ENCODE data around the gene SPTBN5.

SPTBN5 gene

GRCh38 chr15:41885321-41885720, 8.5 kb downstream of the SPTBN5 start:
- H3K4me3 ChIP-seq (ENCODE audit: low read depth, low read length): no peak overlapping the region

DNA sequence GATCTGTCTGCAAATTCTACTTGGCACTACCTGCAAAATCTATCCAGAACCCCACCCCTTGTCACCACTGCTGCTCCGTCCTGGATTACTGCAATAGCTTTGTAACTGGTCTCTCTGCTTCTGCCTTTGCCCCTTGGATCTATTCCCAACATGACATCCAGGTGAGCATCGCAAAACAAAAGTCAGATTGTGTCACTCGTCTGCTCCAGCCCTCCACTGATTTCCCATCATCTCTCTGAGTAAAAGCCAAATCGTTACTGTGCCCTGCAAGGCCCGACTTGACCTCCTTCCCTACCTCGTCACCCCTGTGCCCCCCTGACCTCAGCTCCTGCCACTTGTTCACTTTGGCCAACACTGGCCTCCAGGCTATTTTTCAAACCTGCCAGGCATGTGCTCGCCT, 9.4 kb downstream of the SPTBN5 start:
- no peak overlapping the region for H3K4me3 ChIP-seq (ENCODE audit: low read depth, low read length)

GRCh38 chr15:41883484-41883825, 10.4 kb downstream of the SPTBN5 start:
- H3K4me3 ChIP-seq (ENCODE audit: low read depth, low read length): no peak overlapping the region

DNA sequence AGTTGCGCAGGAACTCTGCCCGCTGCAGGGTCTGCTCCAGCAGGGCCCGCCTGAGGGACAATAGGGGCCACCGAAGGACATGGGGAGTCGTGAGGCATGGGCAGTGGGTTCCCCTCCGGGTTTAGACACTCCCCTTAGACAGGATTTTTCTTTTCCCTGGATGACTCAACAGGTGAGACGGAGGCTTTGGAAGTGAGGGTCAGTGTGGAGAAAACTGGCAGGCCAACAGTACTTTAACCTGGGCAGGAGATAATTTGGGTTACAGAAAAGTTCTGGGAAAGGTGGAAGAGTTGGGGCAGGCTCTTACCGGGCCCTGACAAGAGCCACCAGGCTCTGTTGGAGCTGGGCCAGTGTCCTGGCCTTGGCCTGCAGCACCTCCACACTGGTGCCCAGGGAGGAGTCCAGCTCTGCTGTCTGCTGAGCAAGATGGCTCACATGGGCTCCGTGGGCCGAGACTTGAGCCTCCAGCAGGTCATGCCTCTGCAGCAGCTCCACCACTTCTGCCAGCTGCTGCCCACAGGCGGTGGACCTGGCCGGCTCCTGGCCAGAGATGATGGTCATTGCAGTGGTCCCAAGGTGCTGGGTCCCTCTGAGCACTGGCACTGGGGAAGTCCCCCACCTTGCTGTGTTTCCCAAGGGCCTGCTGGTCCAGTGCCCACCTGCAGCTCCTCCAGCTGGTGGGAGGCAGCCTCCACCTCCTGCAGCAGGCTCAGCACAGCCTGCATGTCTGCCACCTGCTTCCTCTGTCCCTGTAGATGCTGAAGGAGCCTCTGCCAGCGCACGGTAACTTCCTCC, 11.0 kb downstream of the SPTBN5 start:
- peak overlapping the region; percentile 24 for H3K4me3 ChIP-seq (ENCODE audit: low read depth, low read length)

GRCh38 chr15:41881920-41882688, 11.7 kb downstream of the SPTBN5 start:
- peak overlapping the region; percentile 24 for H3K4me3 ChIP-seq (ENCODE audit: low read depth, low read length)

DNA sequence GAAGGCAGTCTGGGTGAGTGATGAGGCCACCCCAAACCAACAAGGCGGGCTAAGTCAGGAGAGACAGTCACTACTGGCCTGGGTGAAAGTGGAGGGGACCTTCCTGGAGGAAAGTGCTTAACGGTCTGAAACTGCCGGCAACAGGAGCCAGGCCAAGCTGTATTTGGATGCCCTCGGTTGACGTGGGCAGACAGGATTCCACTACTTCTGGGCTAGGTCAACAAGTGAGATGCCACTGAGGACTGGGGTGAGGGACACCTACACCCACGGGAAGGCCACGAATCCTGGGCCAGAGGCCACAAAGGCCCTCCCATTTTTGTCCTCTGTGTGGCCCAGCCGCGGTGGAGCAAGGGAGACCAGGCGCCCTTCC, 12.3 kb downstream of the SPTBN5 start:
- no peak overlapping the region for H3K4me3 ChIP-seq (ENCODE audit: low read depth, low read length)

DNA sequence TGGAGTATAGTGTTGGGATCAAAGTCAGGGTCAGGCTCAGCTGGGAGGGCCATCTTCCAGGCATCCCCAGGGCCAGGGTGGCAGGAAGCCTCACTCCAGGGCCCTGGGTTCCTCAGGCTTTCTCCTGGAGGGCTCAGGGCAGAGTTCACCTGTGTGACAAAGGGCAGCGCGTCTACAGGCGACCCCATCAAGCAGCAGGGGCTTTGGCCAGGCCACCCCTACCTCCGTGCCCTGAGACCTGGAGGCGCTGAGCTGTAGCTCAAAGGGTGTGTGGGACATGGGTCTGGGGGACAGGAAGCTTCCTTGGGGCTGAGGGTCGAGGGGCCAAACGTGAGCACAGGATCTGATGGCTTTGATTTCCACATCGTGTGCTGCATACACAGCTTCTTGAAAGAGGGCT, 12.8 kb downstream of the SPTBN5 start:
- no peak overlapping the region for H3K4me3 ChIP-seq (ENCODE audit: low read depth, low read length)

DNA sequence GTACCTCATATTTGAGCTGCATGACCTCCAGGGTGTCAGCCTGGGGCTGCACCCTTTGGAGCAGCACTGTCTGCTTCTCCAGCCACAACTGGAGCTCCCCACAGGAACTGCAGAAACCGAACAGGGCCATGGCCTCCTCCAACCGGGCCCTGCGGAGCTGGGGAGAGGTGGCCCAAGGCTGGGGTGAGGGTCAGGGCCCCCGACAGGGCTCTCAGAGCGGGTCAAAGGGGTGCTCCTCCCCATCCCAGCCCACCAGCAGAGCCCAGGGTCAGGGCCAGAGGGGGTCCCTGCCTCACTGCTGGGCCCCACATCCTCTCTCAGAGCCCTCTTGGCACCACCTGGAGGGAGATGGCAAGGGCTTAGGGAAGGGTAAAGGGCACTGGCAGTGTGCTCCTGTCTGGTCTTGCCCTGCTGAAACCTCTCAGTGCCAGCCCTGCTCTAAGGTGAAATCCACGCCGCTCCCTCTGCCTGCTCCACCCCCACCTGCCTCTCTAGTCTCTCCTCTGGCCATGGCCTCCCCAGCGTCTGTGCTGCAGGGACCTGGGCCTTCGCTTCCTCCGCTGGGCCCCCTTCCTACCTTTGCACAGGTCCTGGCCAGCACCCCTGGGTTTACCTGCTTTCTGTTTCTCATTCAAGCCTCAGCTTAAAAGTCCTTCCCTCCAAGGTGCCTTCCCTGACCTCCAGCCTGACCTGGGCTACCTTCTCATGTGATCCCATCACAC, 13.5 kb downstream of the SPTBN5 start:
- H3K4me3 ChIP-seq (ENCODE audit: low read depth, low read length): no peak overlapping the region

- H3K4me3 ChIP-seq (ENCODE audit: low read depth, low read length): no peak overlapping the region
Observed at GRCh38 chr15:41879321-41879845, 14.5 kb downstream of the SPTBN5 start.

DNA sequence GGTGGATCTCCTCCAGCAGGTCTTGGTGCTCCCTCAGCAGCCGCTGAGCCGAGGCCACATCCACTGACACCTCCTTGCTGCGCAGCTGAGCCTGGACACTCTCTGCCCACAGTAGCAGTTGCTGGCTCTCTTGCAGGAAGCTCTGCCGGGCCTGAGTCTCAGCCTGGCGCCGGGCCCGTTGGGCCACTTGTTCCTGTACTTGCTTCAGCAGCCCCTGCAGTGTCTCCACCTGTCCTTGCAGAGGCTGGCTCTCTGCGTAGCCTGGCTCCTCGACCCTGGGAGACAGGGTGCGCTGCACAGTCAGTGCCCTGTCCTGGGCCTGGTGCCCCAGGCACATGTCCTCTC, 15.5 kb downstream of the SPTBN5 start:
- no peak overlapping the region for H3K4me3 ChIP-seq (ENCODE audit: low read depth, low read length)

GRCh38 chr15:41877631-41878354, 16.1 kb downstream of the SPTBN5 start:
- H3K4me3 ChIP-seq (ENCODE audit: low read depth, low read length): no peak overlapping the region

DNA sequence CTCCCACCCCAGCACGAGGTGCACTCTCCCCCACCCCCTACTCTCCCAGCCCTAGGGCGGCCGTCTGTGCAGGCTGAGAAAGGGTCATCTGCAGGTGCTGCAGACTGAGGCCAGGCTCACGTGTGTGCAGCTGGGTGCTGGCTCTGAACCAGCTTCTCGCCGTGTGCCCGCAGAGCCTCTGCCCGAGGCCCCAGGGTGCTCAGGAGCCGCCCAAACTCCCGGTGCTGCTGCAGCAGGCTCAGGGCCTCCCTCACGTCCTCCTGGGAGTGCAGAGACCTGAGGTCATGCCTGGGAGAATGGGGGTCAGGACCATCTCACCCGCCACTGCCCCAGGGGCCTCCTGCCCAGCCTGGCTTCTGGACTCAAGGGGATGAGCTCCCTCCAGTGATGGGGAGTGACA, 17.2 kb downstream of the SPTBN5 start:
- H3K4me3 ChIP-seq (ENCODE audit: low read depth, low read length): no peak overlapping the region

DNA sequence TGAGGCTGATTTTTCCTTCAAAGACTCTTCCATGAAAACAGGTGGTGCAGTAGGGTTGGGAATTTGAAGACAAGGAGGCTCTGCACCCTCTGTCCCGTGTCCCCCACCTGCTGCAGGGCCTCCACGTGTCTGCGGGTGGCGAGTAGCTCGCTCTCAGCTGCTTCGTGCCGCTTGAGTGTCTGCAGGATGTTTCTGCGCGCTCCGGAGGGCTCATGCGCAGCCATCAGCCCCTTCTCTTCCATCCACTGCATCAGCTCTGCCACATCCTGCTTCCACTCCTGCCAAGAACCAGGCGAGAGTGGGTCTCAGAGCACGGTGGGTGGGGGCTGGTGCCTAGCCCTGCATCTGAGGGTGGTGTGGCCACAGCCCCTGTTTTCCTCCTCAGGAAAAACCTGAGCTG, 17.8 kb downstream of the SPTBN5 start:
- no peak overlapping the region for H3K4me3 ChIP-seq (ENCODE audit: low read depth, low read length)

DNA sequence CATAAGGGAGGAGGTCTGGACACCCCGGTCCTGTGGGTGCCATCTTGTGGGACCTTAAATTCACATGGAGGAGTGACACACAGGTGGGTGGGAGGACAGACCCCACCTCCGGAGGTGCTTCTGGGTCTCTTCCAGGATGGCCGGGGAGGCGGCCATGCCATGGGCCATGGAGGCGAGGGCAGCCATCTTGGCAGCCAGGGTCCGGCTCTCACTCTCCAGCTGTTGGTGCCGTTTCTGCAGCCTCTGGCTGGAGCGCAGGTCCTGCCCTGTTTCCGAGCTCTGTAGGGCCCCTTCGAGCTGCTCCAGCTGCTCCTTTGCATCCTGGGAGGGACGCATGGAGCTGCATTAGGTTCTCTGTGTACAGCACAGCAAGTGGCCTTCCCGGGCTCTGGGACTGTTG, 19.1 kb downstream of the SPTBN5 start:
- H3K4me3 ChIP-seq (ENCODE audit: low read depth, low read length): no peak overlapping the region

DNA sequence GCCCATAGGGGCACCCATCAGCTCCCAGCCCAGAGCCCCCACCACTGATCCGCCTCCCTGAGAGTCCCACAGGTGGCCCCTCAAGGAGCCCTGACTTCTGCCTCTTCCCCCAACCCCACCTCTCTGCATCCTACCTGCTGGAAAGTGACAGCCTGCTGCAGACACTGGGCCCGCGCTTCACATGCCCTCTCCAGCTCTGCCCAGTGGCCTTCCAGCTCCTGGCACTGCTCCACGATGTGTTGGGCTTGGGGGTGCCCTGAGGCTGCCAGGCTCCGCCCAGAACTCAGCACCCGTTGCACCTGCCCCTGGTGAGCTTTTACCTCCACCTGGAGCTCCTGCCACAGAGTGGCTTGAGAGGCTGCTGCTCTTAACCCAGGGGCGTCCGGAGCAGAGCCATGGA, 20.1 kb downstream of the SPTBN5 start:
- H3K4me3 ChIP-seq (ENCODE audit: low read depth, low read length): no peak overlapping the region

DNA sequence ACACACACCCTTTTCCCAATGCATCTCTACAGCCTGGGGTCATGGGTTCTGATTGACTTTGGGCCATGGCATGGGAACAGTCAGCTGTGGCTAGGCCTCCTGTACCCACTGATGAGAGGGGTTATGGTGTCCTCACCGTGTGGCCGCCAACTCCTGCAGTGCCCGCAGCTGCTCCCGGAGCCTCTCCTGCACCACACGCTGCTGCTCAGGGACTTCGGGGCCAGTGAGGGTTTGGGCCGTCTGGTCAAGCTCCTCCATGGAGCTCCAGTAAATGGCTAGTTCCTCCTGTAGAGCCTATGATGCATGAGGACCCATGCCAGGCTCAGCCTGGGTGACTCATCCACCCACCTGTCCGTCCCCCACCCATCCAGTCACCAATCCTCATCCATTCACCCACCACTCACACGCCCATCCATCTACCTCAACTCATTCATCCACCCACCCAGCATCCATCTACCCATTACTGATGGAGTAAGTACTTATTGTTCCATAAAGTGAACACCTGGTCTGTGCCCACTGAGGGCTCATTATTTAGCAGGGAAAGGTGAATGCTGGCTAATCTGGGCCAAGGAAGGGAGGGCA, 21.6 kb downstream of the SPTBN5 start:
- H3K4me3 ChIP-seq (ENCODE audit: low read depth, low read length): no peak overlapping the region

DNA sequence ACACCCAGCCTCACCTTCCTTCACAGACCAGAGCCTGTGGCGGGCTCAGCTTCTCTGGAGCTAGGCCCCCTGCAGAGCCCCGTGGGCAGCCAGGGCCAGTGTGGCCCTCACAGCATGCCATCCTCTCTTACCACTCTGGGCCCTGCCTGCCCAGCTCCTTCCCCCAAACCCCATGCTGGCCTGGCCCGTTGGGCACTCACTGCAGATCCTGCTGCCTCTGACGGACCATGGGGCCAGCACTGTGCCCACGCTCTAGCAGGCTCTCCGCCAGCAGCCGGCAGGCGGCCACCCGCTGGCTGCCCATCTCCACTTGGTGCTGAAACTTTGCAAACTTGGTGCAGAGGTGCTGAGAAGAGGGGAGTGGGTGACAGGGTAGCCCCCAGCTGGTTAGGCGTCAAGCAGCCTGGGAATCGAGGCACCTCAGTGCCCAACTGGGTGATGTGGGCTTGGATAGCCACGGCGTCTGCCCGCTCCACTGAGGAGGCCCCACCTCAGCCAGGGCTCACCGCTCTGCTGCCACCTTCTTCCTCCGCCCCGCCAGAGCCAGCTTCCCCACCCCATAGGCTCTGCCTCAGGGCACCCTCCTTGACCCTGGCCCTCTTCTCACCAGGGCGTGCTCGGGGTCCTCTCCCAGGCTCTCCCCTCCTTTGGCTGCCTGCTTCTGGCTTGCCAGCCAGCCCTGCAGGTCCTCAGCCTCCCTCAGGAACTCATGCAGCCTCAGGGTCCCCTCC, 22.5 kb downstream of the SPTBN5 start:
- H3K4me3 ChIP-seq (ENCODE audit: low read depth, low read length): no peak overlapping the region

DNA sequence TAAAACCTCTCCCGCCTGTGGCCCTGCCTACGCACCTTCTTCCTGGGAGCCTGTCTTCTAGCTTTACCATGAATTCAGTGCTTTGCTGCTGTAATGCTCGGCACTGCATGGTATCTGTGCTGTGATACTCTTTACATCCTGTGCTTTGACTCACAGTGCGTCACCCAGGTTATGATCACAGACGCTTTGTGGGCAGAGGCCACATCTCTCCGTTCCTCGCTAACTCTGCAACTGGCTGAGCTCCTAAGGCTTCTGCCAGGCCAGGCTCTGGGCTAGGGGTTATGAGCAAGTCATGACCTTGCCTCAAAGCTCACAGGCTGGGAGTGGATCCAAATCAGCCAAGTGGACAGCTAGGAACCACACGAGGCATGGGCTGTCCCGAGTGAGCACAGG, 23.2 kb downstream of the SPTBN5 start:
- H3K4me3 ChIP-seq (ENCODE audit: low read depth, low read length): no peak overlapping the region

DNA sequence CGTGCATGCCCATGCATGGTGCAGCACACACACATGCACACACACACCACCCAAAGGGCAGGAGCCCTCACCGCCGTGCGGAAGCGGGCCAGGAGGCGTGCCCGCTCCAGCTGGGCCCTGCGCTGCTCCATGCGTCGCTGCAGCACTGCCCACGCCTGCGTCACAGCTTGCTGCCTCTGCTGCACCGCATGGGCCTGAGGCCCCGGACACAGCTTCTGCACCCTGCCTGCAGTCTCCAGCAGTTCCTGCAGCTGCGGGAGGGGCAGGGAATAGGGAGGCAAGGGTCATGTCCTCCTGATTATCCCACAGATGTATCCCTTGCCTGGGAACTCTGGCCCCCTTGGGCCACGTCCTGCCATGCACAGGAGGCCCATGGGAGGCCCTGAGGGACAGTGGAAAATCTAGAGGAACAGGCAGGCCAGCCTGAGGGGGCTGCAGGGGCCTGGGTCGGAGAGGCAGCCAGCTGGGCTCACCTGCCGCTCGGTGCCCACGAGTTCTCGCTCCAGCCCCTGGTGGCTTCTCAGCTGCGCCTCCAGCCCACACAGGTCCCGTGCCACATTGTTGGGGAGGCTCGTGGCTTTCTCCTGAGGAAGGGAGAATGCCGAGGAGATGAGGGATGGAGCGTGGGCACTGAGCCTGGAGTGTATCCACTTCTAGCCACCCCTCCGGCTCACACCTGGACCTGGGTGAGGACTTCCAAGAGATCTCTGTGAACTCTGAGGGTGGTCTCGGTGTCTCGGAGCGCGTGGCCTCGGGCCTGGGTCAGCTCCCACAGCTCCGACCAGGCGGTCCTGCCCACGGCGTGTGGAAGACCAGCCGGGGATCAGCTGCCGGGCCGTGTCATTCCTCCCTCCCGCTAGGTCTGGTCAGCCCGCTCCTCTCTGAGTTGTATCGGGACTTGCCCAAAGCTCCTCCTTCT, 23.8 kb downstream of the SPTBN5 start:
- H3K4me3 ChIP-seq (ENCODE audit: low read depth, low read length): no peak overlapping the region
